ENCODE data around the gene IL15. TPM values are rescaled to one million over a fixed set of nuclear protein-coding genes. Genes with fewer than 3 reads are reported as not detected.

The IL15 gene
- total and polyA plus RNA-seq, 4 donors, result 4.7 to 12.5 (median 8.1) TPM

- Histone ChIP-seq H3K4me3 (no peak overlapping the region), H3K36me3 (ENCODE audit: control insufficient read depth in 4 of 4, insufficient read depth in 4 of 4, low read length in 4 of 4) (no peaks in the 10 kb centered on the region), H3K27me3 (ENCODE audit: control insufficient read depth in 3 of 3, insufficient read depth in 3 of 3, low read length in 2 of 3) (no peaks in the 10 kb centered on the region), H3K9me3 (ENCODE audit: control insufficient read depth in 4 of 4, insufficient read depth in 3 of 4, low read length in 3 of 4) (peaks cover 0 to 4% (median 0%) of the 10 kb centered on the region in 4 donors), H3K9ac (ENCODE audit: insufficient read depth in 1 of 2, low read length in 2 of 2) (no peak overlapping the region), H3K27ac (ENCODE audit: low read depth in 1 of 2, low read length in 1 of 2) (no peak overlapping the region), H3K4me1 (ENCODE audit: control insufficient read depth in 5 of 5, insufficient read depth in 5 of 5, low read length in 5 of 5) (no peaks in the 10 kb centered on the region)
- TF ChIP-seq CTCF (IDR thresholded peaks at IDR 0.05; ENCODE audit: control extremely low read depth, extremely low read depth), result no peak
- ATAC-seq (ENCODE audit: insufficient read depth, low FRiP score), result no peak
- 84 to 88% methylated on average over 3 of the region's 3 CpGs for WGBS, 2 donors
- no peak for DNase-seq
These were observed 77.5 kb downstream of the IL15 start for GRCh38 chr4:141713771-141714445.

GRCh38 chr4:141719585-141719984 lies 83.2 kb downstream of the IL15 start:
- 92% methylated on average over 1 of the region's 1 CpG for WGBS, 2 donors

GRCh38 chr4:141721174-141721573 lies 84.8 kb downstream of the IL15 start:
- DNase-seq (no peak), ATAC-seq (ENCODE audit: insufficient read depth, low FRiP score) (no peak)
- H3K4me1 ChIP-seq (ENCODE audit: control insufficient read depth in 5 of 5, insufficient read depth in 5 of 5, low read length in 5 of 5), result no peaks in the 10 kb centered on the region
- peaks cover 0 to 2% (median 0%) of the 10 kb centered on the region in 4 donors for H3K36me3 ChIP-seq (ENCODE audit: control insufficient read depth in 4 of 4, insufficient read depth in 4 of 4, low read length in 4 of 4)
- H3K27me3 ChIP-seq (ENCODE audit: control insufficient read depth in 3 of 3, insufficient read depth in 3 of 3, low read length in 2 of 3), result no peaks in the 10 kb centered on the region
- H3K9ac ChIP-seq (ENCODE audit: insufficient read depth in 1 of 2, low read length in 2 of 2), result no peak overlapping the region
- H3K4me3 ChIP-seq, result no peak overlapping the region
- H3K27ac ChIP-seq (ENCODE audit: low read depth in 1 of 2, low read length in 1 of 2), result no peak overlapping the region
- peaks cover 0 to 4% (median 0%) of the 10 kb centered on the region in 4 donors for H3K9me3 ChIP-seq (ENCODE audit: control insufficient read depth in 4 of 4, insufficient read depth in 3 of 4, low read length in 3 of 4)
- TF ChIP-seq CTCF (IDR thresholded peaks at IDR 0.05; ENCODE audit: control extremely low read depth, extremely low read depth), result no peak

More at GRCh38 chr4:141719585-141719984, 83.2 kb downstream of the IL15 start:
- no peak overlapping the region for H3K27ac ChIP-seq (ENCODE audit: low read depth in 1 of 2, low read length in 1 of 2)
- H3K9me3 ChIP-seq (ENCODE audit: control insufficient read depth in 4 of 4, insufficient read depth in 3 of 4, low read length in 3 of 4), result peaks cover 0 to 4% (median 0%) of the 10 kb centered on the region in 4 donors
- DNase-seq, result no peak
- ATAC-seq (ENCODE audit: insufficient read depth, low FRiP score), result no peak
- H3K36me3 ChIP-seq (ENCODE audit: control insufficient read depth in 4 of 4, insufficient read depth in 4 of 4, low read length in 4 of 4), result peaks cover 0 to 2% (median 0%) of the 10 kb centered on the region in 4 donors
- H3K4me1 ChIP-seq (ENCODE audit: control insufficient read depth in 5 of 5, insufficient read depth in 5 of 5, low read length in 5 of 5), result no peaks in the 10 kb centered on the region
- no peak overlapping the region for H3K9ac ChIP-seq (ENCODE audit: insufficient read depth in 1 of 2, low read length in 2 of 2)
- no peak overlapping the region for H3K4me3 ChIP-seq
- no peaks in the 10 kb centered on the region for H3K27me3 ChIP-seq (ENCODE audit: control insufficient read depth in 3 of 3, insufficient read depth in 3 of 3, low read length in 2 of 3)
- no peak for TF ChIP-seq CTCF (IDR thresholded peaks at IDR 0.05; ENCODE audit: control extremely low read depth, extremely low read depth)

- Histone ChIP-seq H3K9me3 (ENCODE audit: control insufficient read depth in 4 of 4, insufficient read depth in 3 of 4, low read length in 3 of 4) (no peaks in the 10 kb centered on the region), H3K27ac (ENCODE audit: low read depth in 1 of 2, low read length in 1 of 2) (no peak overlapping the region), H3K9ac (ENCODE audit: insufficient read depth in 1 of 2, low read length in 2 of 2) (no peak overlapping the region), H3K4me1 (ENCODE audit: control insufficient read depth in 5 of 5, insufficient read depth in 5 of 5, low read length in 5 of 5) (no peaks in the 10 kb centered on the region), H3K27me3 (ENCODE audit: control insufficient read depth in 3 of 3, insufficient read depth in 3 of 3, low read length in 2 of 3) (no peaks in the 10 kb centered on the region), H3K4me3 (no peak overlapping the region), H3K36me3 (ENCODE audit: control insufficient read depth in 4 of 4, insufficient read depth in 4 of 4, low read length in 4 of 4) (peaks cover 0 to 2% (median 0%) of the 10 kb centered on the region in 4 donors)
- TF ChIP-seq CTCF (IDR thresholded peaks at IDR 0.05; ENCODE audit: control extremely low read depth, extremely low read depth), result no peak
- DNase-seq (no peak), ATAC-seq (ENCODE audit: insufficient read depth, low FRiP score) (no peak)
These were observed 88.3 kb downstream of the IL15 start for GRCh38 chr4:141724646-141725045.

Data from lung (tissue), 12 donors.